B cell (primary cell): Measurements from ENCODE around the gene CABLES1. TPM values are rescaled to one million over a fixed set of nuclear protein-coding genes. Genes with fewer than 3 reads are reported as not detected.

ENCODE experiments used
- ATAC-seq: fragments of 200-7000 bp; cut with Tn5 transposase; one replicate; pipeline ENCODE4 v1.10.0; 2021; ENCODE audit warnings: low read depth, mild to moderate bottlenecking, moderate number of reproducible peaks, moderate library complexity
- CTCF ChIA-PET: fragments of 350-600 bp; sonication (Branson Sonifier 250); formaldehyde crosslinking; loops from one replicate; lab custom pipeline; 2021; ENCODE audit warnings: antibody characterized with exemption, inconsistent platforms; lab: Charles Lee
- POLR2A ChIA-PET: fragments of 350-600 bp; sonication (Branson Sonifier 250); formaldehyde crosslinking; loops from one replicate; lab custom pipeline; 2021; ENCODE audit warnings: antibody characterized with exemption; lab: Charles Lee
- DNase-seq: peaks from one replicate; pipeline ENCODE4 v3.0.0; 2013
- H2AFZ ChIP-seq: 2 replicates; pipeline ENCODE4 v1.6.1; 2012; ENCODE audit warnings: mild to moderate bottlenecking, low read depth, low read length; ENCODE audit not compliant: insufficient read depth, poor library complexity, severe bottlenecking
- H3K27ac ChIP-seq, 2 donors: 1 replicate in 1 of 2; 2 replicates in 1 of 2; pipeline ENCODE4 v1.5.1; 2012 to 2013; ENCODE audit warnings: low read length in 2 of 2, mild to moderate bottlenecking in 2 of 2, moderate library complexity in 1 of 2
- H3K27me3 ChIP-seq, 4 experiments: fragments of 200-600 bp in 1 of 4; sonication (generic) in 1 of 4; replicated peaks in 1 of 4; 1 replicate in 2 of 4; 2 replicates in 2 of 4; pipeline versions ENCODE4 v1.6.1 to v1.7.0; 2013 to 2016; ENCODE audit warnings: low read length in 3 of 4, mild to moderate bottlenecking in 2 of 4, mixed read lengths in 1 of 4, moderate library complexity in 1 of 4; ENCODE audit not compliant: insufficient read depth in 4 of 4, control insufficient read depth in 3 of 4; ENCODE audit errors: control extremely low read depth in 1 of 4
- H3K36me3 ChIP-seq, 2 experiments: replicated peaks in 1 of 2; 1 replicate in 1 of 2; 2 replicates in 1 of 2; pipeline versions ENCODE4 v1.6.1 to v1.7.1; 2013; ENCODE audit warnings: low read length in 1 of 2; ENCODE audit not compliant: insufficient read depth in 2 of 2, control insufficient read depth in 1 of 2; ENCODE audit errors: control extremely low read depth in 1 of 2, extremely low read depth in 1 of 2
- H3K4me1 ChIP-seq, 2 donors: fragments of 200-600 bp in 1 of 2; sonication (generic) in 1 of 2; 1 replicate in 1 of 2; 2 replicates in 1 of 2; pipeline versions ENCODE4 v1.5.1 to v1.6.1; 2013 to 2017; ENCODE audit warnings: low read length in 2 of 2; ENCODE audit not compliant: control insufficient read depth in 2 of 2, insufficient read depth in 2 of 2
- H3K4me2 ChIP-seq: replicated peaks from 2 replicates; pipeline ENCODE3; 2012; ENCODE audit warnings: mild to moderate bottlenecking, low read depth, low read length; ENCODE audit not compliant: poor library complexity, severe bottlenecking
- H3K4me3 ChIP-seq, 5 experiments: fragments of 200-600 bp in 1 of 5; sonication (generic) in 1 of 5; 1 replicate in 3 of 5; 2 replicates in 2 of 5; pipeline versions ENCODE4 v1.5.1 to v1.7.0; 2011 to 2016; ENCODE audit warnings: low read length in 4 of 5, mild to moderate bottlenecking in 4 of 5, low read depth in 2 of 5, control low read depth in 1 of 5, moderate library complexity in 1 of 5; ENCODE audit not compliant: insufficient read depth in 1 of 5; ENCODE audit errors: control extremely low read depth in 1 of 5, extremely low read depth in 1 of 5
- H3K79me2 ChIP-seq: fragments of 200-600 bp; sonication (generic); one replicate; pipeline ENCODE4 v1.6.0; 2016; ENCODE audit warnings: low read length; ENCODE audit not compliant: control insufficient read depth, insufficient read depth
- H3K9ac ChIP-seq: fragments of 200-600 bp; sonication (generic); 2 replicates; pipeline ENCODE4 v1.6.1; 2017; ENCODE audit warnings: mild to moderate bottlenecking, low read length, moderate library complexity
- H3K9me3 ChIP-seq, 3 donors: one replicate each; pipeline versions ENCODE4 v1.6.1 to v1.7.1; 2013; ENCODE audit warnings: low read length in 2 of 3; ENCODE audit not compliant: control insufficient read depth in 2 of 3, insufficient read depth in 1 of 3; ENCODE audit errors: control extremely low read depth in 1 of 3
- H4K20me1 ChIP-seq: 2 replicates; pipeline ENCODE4 v1.6.0; 2012; ENCODE audit warnings: mild to moderate bottlenecking, low read length; ENCODE audit not compliant: insufficient read depth, control insufficient read depth, poor library complexity, severe bottlenecking
- H3K27ac Mint-ChIP-seq: one replicate; pipeline ENCODE4 v1.8.0; 2021; ENCODE audit warnings: mixed read lengths
- H3K27me3 Mint-ChIP-seq: one replicate; pipeline ENCODE4 v1.8.0; 2021; ENCODE audit warnings: mixed read lengths
- H3K4me1 Mint-ChIP-seq: one replicate; pipeline ENCODE4 v1.8.0; 2021; ENCODE audit warnings: mixed read lengths
- H3K4me3 Mint-ChIP-seq: one replicate; pipeline ENCODE4 v1.8.0; 2021; ENCODE audit warnings: mixed read lengths
- H3K9me3 Mint-ChIP-seq: one replicate; pipeline ENCODE4 v1.8.0; 2022; ENCODE audit warnings: mixed read lengths; ENCODE audit not compliant: insufficient read depth
- CTCF ChIP-seq: fragments of 200-600 bp; IDR thresholded peaks from one replicate; pipeline ENCODE4 v1.8.0; 2022; ENCODE audit warnings: antibody characterized with exemption, mild to moderate bottlenecking
- EZH2 ChIP-seq: IDR thresholded peaks from 2 replicates; pipeline ENCODE4 v1.6.1; 2012; ENCODE audit warnings: borderline replicate concordance, low read depth, mild to moderate bottlenecking, moderate library complexity, low read length; ENCODE audit not compliant: insufficient read depth, poor library complexity, severe bottlenecking
- WGBS: methylation state at CpG from one replicate; pipeline ENCODE4 v1.1.5; 2013; ENCODE audit warnings: missing lambda C conversion rate; ENCODE audit not compliant: insufficient coverage; 5-methylcytosine and 5-hydroxymethylcytosine counted together
- intact Hi-C: fragments of 100-400 bp; cut with micrococcal nuclease; formaldehyde crosslinking; loops from one replicate; pipeline ENCODE4 v1.10.0; 2022
- polyA plus RNA-seq: library from polyadenylated mRNA; depleted of rRNA; stranded (reverse); fragments of >200 nt; gene quantifications from 2 replicates; pipeline ENCODE4 v1.2.3, GENCODE V29; 2012
- total RNA-seq, 2 donors: library from RNA; stranded (reverse); fragments of 120-200 nt in 1 of 2; gene quantifications; 1 replicate in 1 of 2; 2 replicates in 1 of 2; pipeline versions ENCODE4 v1.2.3 to v1.2.4, GENCODE V29; 2013 to 2022

Gene CABLES1
- total and polyA plus RNA-seq, 2 donors (not counting 1 experiment from before 2014, with no cell fraction given): 0.30 to 56.3 TPM

DNA sequence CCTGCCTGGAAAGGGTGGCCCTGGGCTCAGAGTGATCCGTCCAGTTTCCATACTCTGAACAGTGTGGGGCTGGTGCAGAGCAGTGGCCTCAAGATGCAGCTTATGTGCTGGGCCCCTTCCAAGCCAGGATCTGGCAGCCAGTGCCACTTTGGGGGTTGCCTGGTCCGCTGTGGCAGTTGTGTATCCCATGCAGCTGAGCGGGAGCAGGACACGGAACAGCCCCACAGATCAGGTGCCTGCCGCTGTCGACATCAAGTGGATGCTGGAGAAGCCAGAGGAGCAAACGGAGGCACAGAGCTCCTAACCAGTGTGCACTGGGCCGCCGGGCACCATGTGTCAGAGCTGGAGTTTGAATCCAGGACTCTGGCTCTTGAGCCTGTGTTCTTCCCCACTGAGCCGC lies 112.0 kb downstream of the CABLES1 start:
- peaks cover 0 to 7% (median 0%) of the 10 kb centered on the region in 3 donors for H3K9me3 ChIP-seq
- peaks cover 0 to under 1% of the 10 kb centered on the region in 2 donors for H3K4me1 ChIP-seq
- ATAC-seq (no peak), DNase-seq (no peak)
- Mint-ChIP-seq H3K4me3 (no peak overlapping the region), H3K27me3 (no peaks in the 10 kb centered on the region), H3K27ac (no peak overlapping the region), H3K4me1 (peaks cover 9% of the 10 kb centered on the region), H3K9me3 (no peaks in the 10 kb centered on the region)
- TF ChIP-seq CTCF (no peak), EZH2 (no peak)
- intact Hi-C loops: no loop called here
- no peaks in the 10 kb centered on the region for H3K79me2 ChIP-seq
- CTCF ChIA-PET: interaction anchor here (1.9 kb wide), 1 partner anchor 12 kb away, joined by 4 read pairs; no protein-coding TSS in a partner anchor
- H2AFZ ChIP-seq: no peak overlapping the region
- H3K4me2 ChIP-seq: no peak overlapping the region
- 96% methylated on average over 10 of the region's 10 CpGs for WGBS
- no peak overlapping the region for H3K9ac ChIP-seq
- H3K4me3 ChIP-seq: no peak overlapping the region
- H4K20me1 ChIP-seq: no peaks in the 10 kb centered on the region
- POLR2A ChIA-PET: no interaction called here
- no peaks in the 10 kb centered on the region for H3K36me3 ChIP-seq
- H3K27ac ChIP-seq: no peak overlapping the region
- no peaks in the 10 kb centered on the region for H3K27me3 ChIP-seq

GRCh38 chr18:23247896-23248295 lies 112.6 kb downstream of the CABLES1 start:
- no peaks in the 10 kb centered on the region for H3K4me1 ChIP-seq
- no peak overlapping the region for H2AFZ ChIP-seq
- 94% methylated on average over 14 of the region's 14 CpGs for WGBS
- DNase-seq (no peak), ATAC-seq (no peak)
- Mint-ChIP-seq H3K27me3 (no peaks in the 10 kb centered on the region), H3K9me3 (no peaks in the 10 kb centered on the region), H3K4me3 (no peak overlapping the region), H3K4me1 (peaks cover 5% of the 10 kb centered on the region), H3K27ac (no peak overlapping the region)
- no peak overlapping the region for H3K9ac ChIP-seq
- ChIA-PET POLR2A (no interaction called here), CTCF (interaction anchor here (1.9 kb wide), 1 partner anchor 12 kb away, joined by 4 read pairs; no protein-coding TSS in a partner anchor)
- no peaks in the 10 kb centered on the region for H3K79me2 ChIP-seq
- intact Hi-C loops: no loop called here
- H3K4me2 ChIP-seq: no peak overlapping the region
- H3K4me3 ChIP-seq: no peak overlapping the region
- no peak overlapping the region for H3K27ac ChIP-seq
- no peaks in the 10 kb centered on the region for H3K27me3 ChIP-seq
- H4K20me1 ChIP-seq: no peaks in the 10 kb centered on the region
- peaks cover 0 to 7% (median 0%) of the 10 kb centered on the region in 3 donors for H3K9me3 ChIP-seq
- H3K36me3 ChIP-seq: no peaks in the 10 kb centered on the region
- TF ChIP-seq EZH2: no peak
- TF ChIP-seq CTCF: no peak
